Measurements from ENCODE around the gene CCDC61.

Gene CCDC61

DNA sequence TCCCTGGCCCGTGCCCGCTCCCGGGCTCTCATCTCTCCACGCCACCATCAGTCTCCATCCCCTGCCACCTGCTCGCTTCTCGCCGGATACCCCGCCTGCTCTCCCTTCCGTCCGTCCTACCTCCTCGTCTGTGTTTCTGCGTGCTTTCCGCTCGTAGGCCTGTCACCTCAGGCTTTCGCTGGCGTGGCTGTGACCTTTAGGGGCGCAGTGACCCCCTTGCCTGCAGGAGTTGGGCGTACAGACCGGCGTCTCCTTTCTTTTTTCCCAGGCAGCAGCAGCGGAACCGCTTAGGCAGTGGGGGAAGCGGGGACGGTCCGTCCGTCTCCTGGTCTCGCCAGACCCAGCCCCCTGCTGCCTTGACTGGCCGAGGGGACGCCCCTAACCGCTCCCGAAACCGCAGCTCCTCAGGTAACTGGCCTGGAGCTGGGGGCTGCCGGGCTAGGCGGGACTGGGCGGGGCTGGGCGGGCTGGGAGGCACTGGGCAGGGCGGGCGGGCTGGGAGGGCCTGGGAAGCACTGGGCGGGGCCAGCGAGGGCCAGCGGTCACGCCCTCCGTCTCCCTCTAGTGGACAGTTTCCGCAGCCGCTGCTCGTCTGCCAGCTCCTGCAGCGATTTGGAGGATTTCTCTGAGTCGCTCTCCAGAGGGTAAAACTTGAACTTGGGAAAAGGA lies 21.3 kb downstream of the CCDC61 start:
- DNase-seq: peak; percentile 83

GRCh38 chr19:46017095-46017429 lies 21.8 kb downstream of the CCDC61 start:
- DNase-seq: no peak

DNA sequence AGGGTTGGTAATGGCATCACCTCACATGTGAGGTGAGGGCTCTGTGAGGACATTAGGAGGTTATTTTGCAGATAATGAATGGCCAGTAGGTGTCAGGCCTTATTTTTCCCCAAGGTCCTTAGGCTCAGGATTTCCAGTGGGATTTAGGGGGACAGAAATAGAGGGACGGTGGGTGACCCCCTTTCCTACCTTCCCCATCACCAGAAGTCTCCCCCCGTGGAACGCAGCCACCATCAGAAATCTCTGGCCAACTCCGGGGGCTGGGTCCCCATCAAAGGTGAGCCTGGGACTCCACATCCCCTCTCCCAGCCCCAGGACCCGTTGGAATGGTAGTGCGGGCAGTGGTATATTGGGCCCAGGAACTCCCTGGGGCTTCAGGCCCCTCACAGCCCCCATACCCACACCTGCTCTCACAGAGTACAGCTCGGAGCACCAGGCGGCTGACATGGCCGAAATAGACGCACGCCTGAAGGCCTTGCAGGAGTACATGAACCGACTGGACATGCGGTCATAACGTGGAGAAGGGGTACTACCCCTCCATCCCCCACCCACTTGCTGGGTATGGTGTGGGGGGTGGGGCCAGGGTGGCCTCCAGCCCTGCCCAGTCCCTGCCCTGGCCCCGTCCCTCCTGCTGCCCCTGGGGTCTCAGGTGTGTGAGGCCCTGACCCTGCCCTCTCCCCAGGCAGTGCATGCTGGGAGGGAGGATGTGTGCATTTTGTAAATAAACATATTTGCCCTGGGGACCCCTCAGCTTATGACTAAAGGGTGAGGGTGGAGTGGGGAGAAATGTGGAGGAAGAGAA lies 22.8 kb downstream of the CCDC61 start:
- no peak for DNase-seq

DNA sequence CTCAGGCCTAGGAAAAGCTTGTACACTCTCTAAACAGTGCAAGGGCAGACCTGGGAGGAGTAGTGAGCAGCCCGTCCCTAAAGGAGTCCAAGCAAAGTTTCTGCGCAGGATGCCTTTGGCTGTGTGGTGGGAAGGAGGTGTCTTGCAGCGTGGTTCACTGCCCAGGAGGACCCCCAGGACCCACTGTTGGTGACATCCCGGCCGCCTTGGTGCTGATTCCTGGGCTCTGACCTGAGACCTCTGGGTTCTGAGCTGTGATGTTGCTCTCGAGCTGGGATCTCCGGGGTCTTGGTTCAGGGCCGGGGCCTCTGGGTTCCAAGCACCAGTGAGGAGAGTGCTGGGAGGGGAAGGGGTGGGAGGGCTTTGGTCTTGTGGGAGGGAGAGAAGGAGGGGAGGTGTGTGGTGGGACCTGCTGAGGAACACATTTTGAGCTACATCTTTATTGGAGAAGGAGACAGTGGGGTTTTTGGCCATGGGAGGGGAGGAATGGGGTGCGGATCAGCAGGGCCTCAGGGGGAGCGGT lies 23.5 kb downstream of the CCDC61 start:
- DNase-seq: no peak

DNA sequence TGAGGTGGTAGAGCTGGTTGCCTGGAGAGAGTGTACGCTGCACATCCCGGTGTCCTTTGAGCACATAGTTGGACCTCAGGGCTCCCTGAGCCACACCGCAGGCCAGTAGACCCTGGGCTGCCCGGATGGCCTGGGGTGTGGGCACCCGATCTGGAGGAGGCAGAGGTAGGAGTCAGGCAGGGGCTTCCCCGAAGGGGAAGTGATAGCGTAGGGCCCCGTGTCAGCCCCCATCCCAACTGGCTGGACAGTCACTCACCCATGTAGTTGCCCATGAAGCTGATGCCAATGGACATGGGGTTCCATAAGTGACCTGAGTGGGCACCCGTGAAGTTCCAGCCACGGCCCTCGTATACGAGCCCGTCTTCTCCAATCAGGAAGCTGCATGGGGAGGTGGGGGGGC lies 24.0 kb downstream of the CCDC61 start:
- DNase-seq: no peak

DNA sequence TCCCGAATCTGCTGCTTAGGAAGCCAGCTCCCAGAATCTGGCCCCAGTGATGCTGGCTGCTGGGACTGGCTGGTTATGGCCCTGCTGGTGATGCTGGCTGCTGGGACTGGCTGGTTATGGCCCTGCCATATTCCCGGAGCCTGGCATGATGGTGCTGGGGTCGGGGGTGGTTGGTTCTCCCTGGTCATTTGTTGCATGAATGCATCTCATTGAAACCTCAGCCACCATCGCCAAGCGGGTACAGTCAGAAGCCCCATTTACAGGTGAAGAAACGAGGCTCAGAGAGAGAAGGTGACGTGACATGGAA lies 25.5 kb downstream of the CCDC61 start:
- DNase-seq: no peak

- DNase-seq: no peak
These were observed 26.3 kb downstream of the CCDC61 start for GRCh38 chr19:46021531-46022041.

DNA sequence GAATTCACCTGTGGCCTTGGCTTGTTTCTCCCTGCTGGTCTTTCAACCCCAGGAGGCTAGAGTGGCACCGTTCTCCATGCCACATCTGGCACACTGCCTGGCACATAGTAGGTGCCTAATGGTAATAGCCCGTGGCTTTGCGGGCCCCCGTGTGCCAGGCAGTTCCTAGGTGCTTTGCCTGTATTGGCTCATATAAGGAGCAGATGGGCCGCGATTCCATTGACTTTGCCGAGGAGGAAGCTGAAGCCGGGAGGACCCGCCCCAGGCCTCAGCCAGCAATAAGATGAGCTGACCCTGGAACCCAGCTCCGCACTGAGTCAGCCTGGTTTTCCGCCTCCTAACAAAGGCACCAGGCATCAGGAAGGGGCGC lies 26.8 kb downstream of the CCDC61 start:
- no peak for DNase-seq

DNA sequence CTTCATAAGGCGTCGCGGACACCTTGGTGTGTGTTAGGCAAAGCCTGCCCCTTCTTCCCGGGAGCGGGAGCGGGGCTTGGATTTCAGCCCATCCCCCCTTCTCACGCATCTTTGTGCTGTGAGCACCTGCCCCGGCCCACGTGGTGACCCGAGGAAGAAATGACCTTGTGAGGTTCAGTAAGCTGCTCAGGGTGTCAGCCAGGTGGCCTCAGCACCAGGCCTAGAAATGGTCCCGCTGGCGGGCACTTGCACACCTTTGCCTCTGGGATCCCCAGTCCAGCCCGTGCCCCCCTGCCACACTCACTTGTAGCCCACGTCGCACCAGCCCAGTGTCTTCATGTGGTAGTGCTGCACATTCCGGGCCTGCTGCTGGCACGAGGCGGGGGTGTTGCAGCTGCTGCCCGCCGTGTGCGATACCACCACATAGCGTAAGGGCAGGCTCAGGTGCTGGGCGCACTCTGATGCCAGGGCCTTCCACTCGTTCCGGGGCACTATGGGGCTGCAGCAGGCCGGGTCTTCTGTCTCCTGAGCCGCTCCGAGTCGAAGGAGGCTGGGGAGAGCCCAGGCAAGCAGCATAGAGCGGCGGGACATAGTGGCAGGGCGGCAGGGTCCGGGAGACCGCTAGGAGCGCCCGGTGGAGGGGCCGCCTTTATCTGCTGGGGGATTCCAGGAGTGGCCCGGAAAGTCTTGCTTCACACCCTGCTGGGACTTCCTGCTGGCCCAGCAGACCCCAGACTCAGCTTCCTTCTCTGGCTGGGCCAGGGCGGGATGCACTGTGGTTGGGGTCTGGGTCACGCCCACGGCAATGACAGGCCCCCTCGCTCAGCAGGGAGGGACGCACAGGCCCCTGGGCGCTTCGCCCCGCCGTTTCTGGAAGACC lies 27.4 kb downstream of the CCDC61 start, which contains the start of gene PGLYRP1:
Gene PGLYRP1, minus strand, starts transcription at position 623 of the 880 bp plus-strand sequence. Its CDS starts 32 bp downstream, at position 591.
- no peak for DNase-seq

GRCh38 chr19:46023311-46023779 lies 28.1 kb downstream of the CCDC61 start:
- no peak for DNase-seq

DNA sequence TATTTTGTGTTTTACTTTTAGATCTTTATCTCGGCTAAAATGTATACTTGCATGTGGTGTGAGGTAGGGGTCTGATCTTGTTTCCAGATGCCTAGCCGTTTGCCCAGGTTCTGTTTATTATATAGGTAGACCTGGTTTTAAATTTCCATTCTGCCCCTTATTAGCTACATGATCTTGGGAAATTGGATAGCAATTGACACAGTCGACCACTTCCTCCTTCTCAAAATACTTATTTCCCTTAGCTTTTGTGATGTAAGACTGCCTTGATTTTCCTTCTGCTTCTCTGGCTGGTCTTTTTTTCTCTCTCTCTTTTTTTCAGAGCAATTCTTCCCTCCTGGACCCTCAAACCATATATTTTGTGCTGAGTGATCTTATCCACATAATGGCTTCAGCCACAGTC lies 30.6 kb downstream of the CCDC61 start:
- DNase-seq: no peak

GRCh38 chr19:46030812-46031550 lies 35.7 kb downstream of the CCDC61 start:
- no peak for DNase-seq

DNA sequence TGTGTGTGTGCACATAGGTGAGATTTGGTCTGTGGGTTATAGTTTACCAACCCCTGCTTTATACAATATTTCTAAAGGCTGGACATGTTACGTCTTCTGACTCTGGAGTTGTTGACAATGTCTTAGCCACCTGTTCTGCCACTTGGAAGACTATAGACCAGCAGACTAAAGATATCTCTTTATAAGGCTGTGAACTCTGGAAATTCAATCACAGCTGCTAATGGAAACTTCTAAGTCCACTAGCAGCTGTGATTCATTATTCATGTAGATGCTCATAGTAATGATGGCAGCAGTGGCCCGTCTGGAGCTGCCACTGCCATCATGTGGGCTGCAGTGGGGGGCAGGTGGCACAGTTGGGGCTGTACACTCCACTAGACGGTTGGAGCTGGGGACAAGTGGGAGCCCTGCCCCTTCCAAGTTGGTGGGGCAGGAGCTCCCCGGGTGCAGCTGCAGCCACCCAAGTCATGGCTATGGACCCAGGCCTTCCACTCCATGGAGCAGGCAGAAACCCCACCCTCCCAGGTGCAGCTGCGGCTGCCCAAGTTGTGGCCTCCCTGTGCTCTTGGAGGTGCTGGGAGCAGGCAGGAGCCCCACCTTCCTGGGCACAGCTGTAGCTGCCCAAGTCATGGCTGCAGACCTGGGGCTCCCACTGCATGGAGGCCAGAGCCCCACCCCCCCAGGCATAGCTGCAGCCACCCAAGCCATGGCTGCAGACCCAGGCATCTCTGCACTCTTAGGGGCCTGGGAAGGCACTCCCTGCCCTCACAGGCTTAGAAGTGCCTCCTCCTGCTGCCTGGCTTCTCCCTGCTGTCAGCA lies 36.7 kb downstream of the CCDC61 start:
- DNase-seq: no peak

DNA sequence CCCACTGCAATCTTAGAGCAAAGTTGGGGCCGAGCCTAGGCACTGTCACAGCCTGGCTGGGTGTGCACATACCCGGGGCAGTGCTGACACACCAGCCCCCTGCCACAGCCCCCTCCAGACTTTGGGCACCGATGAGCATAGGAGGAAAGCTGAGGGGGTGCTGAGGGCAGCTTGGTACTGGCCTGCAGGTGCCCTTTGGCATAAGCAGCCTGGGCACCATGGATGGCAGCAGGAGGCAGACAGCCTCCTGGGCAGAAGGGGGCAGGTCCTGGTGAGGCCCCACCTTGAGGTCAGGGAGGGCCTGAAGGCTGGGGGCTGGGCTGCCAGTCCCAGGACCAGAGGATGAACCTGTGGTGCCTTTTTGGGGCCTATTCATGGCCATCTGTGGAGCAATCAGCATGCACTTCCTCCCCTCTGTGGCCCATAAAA lies 37.3 kb downstream of the CCDC61 start:
- no peak for DNase-seq

- no peak for DNase-seq
These were observed 38.1 kb downstream of the CCDC61 start for GRCh38 chr19:46033401-46033800.

DNA sequence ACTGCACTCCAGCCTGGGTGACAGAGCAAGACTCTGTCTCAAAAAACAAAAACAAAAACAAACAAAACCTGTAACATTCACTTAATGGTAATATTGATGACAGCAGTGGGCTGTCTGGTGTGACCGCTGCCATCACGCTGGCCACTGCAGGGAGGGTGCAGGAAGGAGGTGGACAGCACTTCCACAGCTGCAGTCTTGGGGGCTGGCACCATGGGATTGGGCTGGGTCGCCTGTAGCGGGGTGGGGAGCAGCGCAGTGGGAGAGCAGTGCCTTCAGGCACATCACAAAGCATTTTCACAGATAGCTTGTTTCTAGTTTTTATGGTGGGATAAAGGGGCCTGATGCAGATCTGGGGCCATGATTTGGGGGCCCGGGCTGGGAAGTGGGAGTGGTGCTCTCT lies 40.3 kb downstream of the CCDC61 start:
- DNase-seq: no peak

DNA sequence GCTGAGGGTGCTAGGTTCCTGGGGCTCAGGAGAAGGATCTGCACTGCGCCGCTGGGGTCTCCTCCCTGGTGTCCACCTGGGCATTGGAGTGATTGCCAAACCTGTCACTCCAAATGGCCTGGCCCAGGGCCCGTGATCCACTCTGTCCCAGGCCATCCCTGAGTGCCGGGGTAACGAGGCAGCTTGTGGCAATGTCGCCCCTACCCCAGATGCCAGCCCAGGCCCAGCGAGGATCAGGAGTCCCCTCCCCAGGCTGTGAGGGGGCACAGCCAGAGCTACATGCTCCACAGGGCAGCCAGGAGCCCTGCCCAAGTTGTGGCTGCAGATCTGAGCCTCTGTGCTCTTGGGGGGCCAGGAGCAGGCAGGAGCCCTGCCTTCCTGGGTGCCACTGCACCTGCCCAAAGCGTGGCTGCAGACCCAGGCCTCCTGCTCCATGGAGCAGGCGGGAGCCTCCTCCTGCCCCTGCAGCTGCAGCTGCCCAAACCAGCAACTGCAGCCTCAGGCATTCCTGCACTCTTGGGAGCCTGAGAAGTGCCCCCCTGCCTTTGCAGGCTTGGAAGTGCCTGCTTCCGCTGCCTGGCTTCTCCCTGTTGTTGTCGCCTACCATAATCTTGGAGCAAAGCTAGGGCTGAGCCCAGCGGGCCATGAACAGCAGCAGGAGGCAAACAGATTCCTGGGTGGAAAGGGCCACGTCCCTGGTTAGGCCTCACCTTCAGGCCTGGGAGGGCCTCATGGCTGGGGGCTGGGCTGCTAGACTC lies 40.9 kb downstream of the CCDC61 start:
- no peak for DNase-seq

DNA sequence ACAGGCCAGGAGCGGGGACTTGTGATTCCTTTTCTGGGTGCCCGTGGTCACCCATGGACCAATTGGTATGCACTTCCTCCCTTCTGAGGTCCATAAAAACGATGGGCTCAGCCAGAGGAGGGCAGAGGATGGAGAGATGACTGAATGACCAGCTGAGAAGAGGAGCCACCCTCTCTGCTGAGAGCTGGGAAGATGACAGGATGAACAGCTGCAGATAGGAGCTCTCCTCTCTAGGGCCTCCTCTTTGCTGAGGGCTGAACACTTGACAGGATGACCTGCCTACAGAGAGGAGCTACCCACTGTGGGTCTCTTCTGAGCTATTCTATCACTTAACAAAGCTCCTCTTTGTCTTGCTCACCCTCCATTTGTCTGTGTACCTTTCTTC lies 41.5 kb downstream of the CCDC61 start:
- DNase-seq: no peak

DNA sequence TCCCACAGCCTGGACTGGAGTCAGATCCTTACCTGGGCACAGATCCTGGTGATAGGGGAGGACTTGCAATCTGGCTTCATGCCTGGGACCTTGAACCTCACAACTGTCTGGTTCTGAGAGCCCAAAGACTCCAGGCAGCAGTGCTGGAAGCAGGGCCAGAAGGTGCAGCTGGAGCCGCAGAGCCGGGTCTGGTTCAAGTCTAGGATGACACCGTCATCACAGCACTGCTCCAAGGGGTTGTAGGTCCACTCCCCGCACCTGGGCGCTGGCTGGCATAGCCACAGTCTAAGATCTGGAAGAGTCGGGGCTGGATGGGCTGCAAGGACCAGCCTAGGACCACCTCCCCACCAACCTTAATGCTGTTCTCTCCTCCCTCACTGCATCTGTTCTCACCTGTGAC lies 44.9 kb downstream of the CCDC61 start:
- DNase-seq: no peak

- DNase-seq: no peak
These were observed 45.8 kb downstream of the CCDC61 start, which contains the start of gene IGFL4 for GRCh38 chr19:46040952-46041500. TSS of gene IGFL4 (minus strand) at chr19:46041002. CDS start at chr19:46040962, 40 bp downstream.

All from activated CD4-positive, alpha-beta T cell treated with anti-CD3 and anti-CD28 coated beads, Interleukin-10, Interleukin-2, amounts not matched to agents 100 ng/mL and 50 ng/mL, durations not matched to agents 16 hours and 8 hours (primary cell).